ENCODE measurements around the gene TMIE.

- no peak for TF ChIP-seq CTCF (IDR thresholded peaks at IDR 0.05)
- TF ChIP-seq POLR2A (IDR thresholded peaks at IDR 0.05), result no peak
Observed at GRCh38 chr3:46684891-46685290, 16.3 kb upstream of the TMIE start.

Measured in uterus (tissue), 2 donors.